ENCODE measurements around the gene PRKCA.

DNA sequence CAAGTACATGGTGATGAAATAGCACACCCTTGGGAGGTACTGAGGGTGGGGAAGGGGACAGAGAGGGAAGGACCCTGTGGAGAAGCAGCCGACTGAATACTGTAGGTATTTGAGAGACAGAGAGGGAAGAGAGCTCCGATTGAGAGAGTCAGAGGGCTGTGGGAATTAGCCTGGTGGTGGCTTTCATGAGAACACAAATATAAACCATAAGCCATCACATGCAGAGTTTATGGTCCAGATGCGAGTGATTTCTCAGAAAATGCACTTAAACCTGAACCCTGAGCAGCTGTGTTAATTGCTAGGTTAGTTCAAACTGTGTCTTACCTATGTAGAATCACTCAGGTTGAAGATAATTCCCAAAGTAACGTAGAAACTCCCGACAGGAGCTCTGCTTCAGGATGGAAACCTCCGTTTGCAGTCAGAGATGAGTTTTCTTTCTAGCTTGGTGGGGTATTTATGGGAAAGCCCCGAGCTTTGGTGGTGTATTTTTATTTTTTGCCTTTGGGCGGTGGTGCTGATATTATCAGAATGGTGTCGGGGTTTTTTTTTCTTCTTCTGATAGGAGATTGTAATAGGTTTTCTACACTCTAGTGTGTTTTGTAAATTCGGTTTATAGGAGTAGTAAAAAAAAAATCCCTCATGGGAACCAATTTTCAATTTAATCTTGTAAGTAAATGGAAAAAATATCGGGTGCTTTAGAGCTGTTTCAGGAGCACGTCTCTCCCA lies 347.6 kb downstream of the PRKCA start:
- no peak for TF ChIP-seq CTCF (IDR thresholded peaks at IDR 0.05)
- no peak for TF ChIP-seq EP300 (IDR thresholded peaks at IDR 0.05)

Measured in suprapubic skin (tissue), 3 donors.